ENCODE measurements around the gene VWA8. TPM values are rescaled to one million over a fixed set of nuclear protein-coding genes. Genes with fewer than 3 reads are reported as not detected.

The VWA8 gene
- total and polyA plus RNA-seq, 4 donors, result 7.1 to 50.3 (median 12.4) TPM

DNA sequence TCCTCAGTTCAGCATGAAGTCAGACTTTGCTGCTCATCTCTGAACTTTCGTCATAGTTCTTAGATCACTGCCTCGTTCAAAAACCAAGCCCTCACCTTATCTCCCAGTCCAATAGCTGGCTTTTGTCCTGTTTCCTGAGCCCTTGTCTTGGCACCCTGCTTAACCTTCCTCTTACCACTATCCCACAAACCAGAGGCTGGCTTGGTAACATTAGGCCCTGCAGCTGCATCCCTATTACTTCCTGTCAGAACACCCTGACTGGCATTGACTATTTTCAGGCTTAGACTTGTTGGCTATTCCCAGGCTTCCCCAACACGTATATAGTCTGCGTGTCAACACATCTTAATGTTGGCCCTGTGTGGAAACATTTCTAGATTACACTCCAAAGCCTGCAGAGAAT lies 172.4 kb downstream of the VWA8 start:
- H3K27ac ChIP-seq (ENCODE audit: low read depth in 1 of 2, low read length in 2 of 2), result no peak overlapping the region
- no peak overlapping the region for H3K4me3 ChIP-seq (ENCODE audit: low read depth in 1 of 3, low read length in 3 of 3)
- H3K36me3 ChIP-seq (ENCODE audit: control insufficient read depth in 4 of 4, insufficient read depth in 3 of 4, low read depth in 1 of 4, low read length in 3 of 4), result peaks cover 0 to 5% (median 0%) of the 10 kb centered on the region in 4 donors
- H3K9ac ChIP-seq (ENCODE audit: low read depth in 1 of 2, low read length in 2 of 2), result no peak overlapping the region
- no peak for TF ChIP-seq GABPA (IDR thresholded peaks at IDR 0.05 in 1 of 2, conservative IDR thresholded peaks at IDR 0.05 in 1 of 2)
- TF ChIP-seq TAF1 (conservative IDR thresholded peaks at IDR 0.05), result no peak
- no peak for TF ChIP-seq HNF4G (IDR thresholded peaks at IDR 0.05)
- TF ChIP-seq SP1 (IDR thresholded peaks at IDR 0.05), result no peak
- TF ChIP-seq, protein P1, sequence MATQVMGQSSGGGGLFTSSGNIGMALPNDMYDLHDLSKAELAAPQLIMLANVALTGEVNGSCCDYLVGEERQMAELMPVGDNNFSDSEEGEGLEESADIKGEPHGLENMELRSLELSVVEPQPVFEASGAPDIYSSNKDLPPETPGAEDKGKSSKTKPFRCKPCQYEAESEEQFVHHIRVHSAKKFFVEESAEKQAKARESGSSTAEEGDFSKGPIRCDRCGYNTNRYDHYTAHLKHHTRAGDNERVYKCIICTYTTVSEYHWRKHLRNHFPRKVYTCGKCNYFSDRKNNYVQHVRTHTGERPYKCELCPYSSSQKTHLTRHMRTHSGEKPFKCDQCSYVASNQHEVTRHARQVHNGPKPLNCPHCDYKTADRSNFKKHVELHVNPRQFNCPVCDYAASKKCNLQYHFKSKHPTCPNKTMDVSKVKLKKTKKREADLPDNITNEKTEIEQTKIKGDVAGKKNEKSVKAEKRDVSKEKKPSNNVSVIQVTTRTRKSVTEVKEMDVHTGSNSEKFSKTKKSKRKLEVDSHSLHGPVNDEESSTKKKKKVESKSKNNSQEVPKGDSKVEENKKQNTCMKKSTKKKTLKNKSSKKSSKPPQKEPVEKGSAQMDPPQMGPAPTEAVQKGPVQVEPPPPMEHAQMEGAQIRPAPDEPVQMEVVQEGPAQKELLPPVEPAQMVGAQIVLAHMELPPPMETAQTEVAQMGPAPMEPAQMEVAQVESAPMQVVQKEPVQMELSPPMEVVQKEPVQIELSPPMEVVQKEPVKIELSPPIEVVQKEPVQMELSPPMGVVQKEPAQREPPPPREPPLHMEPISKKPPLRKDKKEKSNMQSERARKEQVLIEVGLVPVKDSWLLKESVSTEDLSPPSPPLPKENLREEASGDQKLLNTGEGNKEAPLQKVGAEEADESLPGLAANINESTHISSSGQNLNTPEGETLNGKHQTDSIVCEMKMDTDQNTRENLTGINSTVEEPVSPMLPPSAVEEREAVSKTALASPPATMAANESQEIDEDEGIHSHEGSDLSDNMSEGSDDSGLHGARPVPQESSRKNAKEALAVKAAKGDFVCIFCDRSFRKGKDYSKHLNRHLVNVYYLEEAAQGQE (IDR thresholded peaks at IDR 0.05), result no peak
- no peak for TF ChIP-seq FOXA1 (IDR thresholded peaks at IDR 0.05)
- TF ChIP-seq, protein P2, sequence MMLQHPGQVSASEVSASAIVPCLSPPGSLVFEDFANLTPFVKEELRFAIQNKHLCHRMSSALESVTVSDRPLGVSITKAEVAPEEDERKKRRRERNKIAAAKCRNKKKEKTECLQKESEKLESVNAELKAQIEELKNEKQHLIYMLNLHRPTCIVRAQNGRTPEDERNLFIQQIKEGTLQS (IDR thresholded peaks at IDR 0.05), result no peak
- TF ChIP-seq FOXA2 (IDR thresholded peaks at IDR 0.05), result no peak
- no peak for TF ChIP-seq EGR1 (IDR thresholded peaks at IDR 0.05; ENCODE audit: low read depth in 2 of 2)
- no peak for TF ChIP-seq RXRA (IDR thresholded peaks at IDR 0.05)
- TF ChIP-seq HNF4A (conservative IDR thresholded peaks at IDR 0.05), result no peak
- no peak for TF ChIP-seq JUND (IDR thresholded peaks at IDR 0.05)
- no peak for TF ChIP-seq NR2F2 (IDR thresholded peaks at IDR 0.05)
- no peaks in the 10 kb centered on the region for H3K9me3 ChIP-seq (ENCODE audit: control insufficient read depth in 4 of 4, low read length in 3 of 4)
- peaks cover 0 to 2% (median under 1%) of the 10 kb centered on the region in 4 donors for H3K4me1 ChIP-seq (ENCODE audit: control insufficient read depth in 4 of 4, insufficient read depth in 4 of 4, low read length in 3 of 4)
- no peaks in the 10 kb centered on the region for H3K27me3 ChIP-seq (ENCODE audit: control insufficient read depth in 4 of 4, insufficient read depth in 4 of 4, low read length in 3 of 4)
- WGBS, result 54% methylated on average over 4 of the region's 4 CpGs
- no peak for DNase-seq (ENCODE audit: low spot score)

DNA sequence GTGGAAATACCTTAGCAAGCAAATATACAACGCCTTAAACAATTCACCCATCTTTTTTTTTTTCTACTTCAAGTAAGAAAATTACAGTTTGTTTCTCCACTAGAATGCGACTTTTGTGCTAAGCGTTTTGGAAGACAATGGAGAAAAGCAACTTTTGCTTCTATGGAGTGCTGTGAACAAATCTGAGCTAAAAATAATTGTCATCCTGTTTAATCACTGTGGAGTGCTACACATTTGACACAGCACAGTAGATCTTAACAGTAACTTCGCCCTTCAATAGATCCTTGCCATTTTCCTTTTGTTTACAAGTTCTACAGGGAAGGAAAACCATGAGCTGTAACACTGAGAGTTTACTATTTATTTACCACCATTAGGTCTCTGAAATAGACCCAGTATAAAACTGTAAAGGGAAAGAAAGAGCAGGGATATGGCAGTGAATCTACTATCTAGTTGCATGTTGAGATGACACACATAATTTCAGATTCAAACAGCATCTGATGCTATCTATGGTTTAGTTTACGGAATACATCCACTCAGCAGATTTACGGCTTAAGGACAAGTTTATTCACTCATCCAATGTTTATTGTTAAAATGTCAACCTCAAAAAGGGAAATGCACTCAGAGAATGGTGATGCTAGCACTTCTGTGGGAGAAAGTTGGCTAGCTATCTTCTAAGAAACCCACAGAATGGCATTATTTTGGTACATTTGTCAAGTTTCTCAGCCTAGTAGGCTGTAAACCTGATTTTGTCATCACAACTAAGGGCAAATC lies 175.3 kb downstream of the VWA8 start:
- H3K4me3 ChIP-seq (ENCODE audit: low read depth in 1 of 3, low read length in 3 of 3), result no peak overlapping the region
- H3K9ac ChIP-seq (ENCODE audit: low read depth in 1 of 2, low read length in 2 of 2), result no peak overlapping the region
- no peak overlapping the region for H3K27ac ChIP-seq (ENCODE audit: low read depth in 1 of 2, low read length in 2 of 2)
- no peaks in the 10 kb centered on the region for H3K9me3 ChIP-seq (ENCODE audit: control insufficient read depth in 4 of 4, low read length in 3 of 4)
- H3K4me1 ChIP-seq (ENCODE audit: control insufficient read depth in 4 of 4, insufficient read depth in 4 of 4, low read length in 3 of 4), result peaks cover 0 to 2% (median under 1%) of the 10 kb centered on the region in 4 donors
- DNase-seq (ENCODE audit: low spot score), result no peak
- no peaks in the 10 kb centered on the region for H3K27me3 ChIP-seq (ENCODE audit: control insufficient read depth in 4 of 4, insufficient read depth in 4 of 4, low read length in 3 of 4)
- H3K36me3 ChIP-seq (ENCODE audit: control insufficient read depth in 4 of 4, insufficient read depth in 3 of 4, low read depth in 1 of 4, low read length in 3 of 4), result peaks cover 0 to 3% (median 0%) of the 10 kb centered on the region in 4 donors
- TF ChIP-seq HNF4G (IDR thresholded peaks at IDR 0.05) (no peak), YY1 (IDR thresholded peaks at IDR 0.05) (no peak), FOXA2 (IDR thresholded peaks at IDR 0.05) (no peak), RXRA (IDR thresholded peaks at IDR 0.05) (no peak)
- TF ChIP-seq, protein P2 (IDR thresholded peaks at IDR 0.05), result no peak
- TF ChIP-seq, protein P3, sequence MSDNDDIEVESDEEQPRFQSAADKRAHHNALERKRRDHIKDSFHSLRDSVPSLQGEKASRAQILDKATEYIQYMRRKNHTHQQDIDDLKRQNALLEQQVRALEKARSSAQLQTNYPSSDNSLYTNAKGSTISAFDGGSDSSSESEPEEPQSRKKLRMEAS (IDR thresholded peaks at IDR 0.05), result no peak
- WGBS, result 90% methylated on average over 6 of the region's 6 CpGs
